ENCODE measurements around the gene CHCHD6. TPM values are rescaled to one million over a fixed set of nuclear protein-coding genes. Genes with fewer than 3 reads are reported as not detected.

CHCHD6 gene
- total and polyA plus RNA-seq, 2 of the 4 experiments (the other 2 are of a cell fraction): 18.8 to 28.9 TPM

- Histone ChIP-seq H3K56ac (ENCODE audit: extremely low read depth, insufficient read depth, low read length) (no peak overlapping the region), H4K5ac (ENCODE audit: low read depth, low read length) (no peak overlapping the region), H3K27me3 (ENCODE audit: control insufficient read depth, insufficient read depth, low read length) (no peaks in the 10 kb centered on the region), H2AFZ (replicated peaks; ENCODE audit: low read length, poor library complexity) (no peak overlapping the region), H3K14ac (replicated peaks; ENCODE audit: low read depth, low read length) (no peak overlapping the region), H2BK5ac (ENCODE audit: low read depth, low read length, poor library complexity, severe bottlenecking) (no peak overlapping the region), H3K9ac (ENCODE audit: low read depth, low read length) (no peak overlapping the region), H3K79me1 (ENCODE audit: low read depth in 1 of 2, low read length in 2 of 2) (no peaks in the 10 kb centered on the region), H3K9me3 (ENCODE audit: control insufficient read depth, insufficient read depth, low read length) (no peaks in the 10 kb centered on the region), H3K9me1 (ENCODE audit: insufficient read depth, low read length) (no peaks in the 10 kb centered on the region), H4K8ac (ENCODE audit: low read depth in 2 of 2, low read length in 2 of 2) (no peak overlapping the region), H3K36me3 (ENCODE audit: control insufficient read depth, insufficient read depth, low read length) (no peaks in the 10 kb centered on the region), H3K27ac (ENCODE audit: insufficient read depth, low read length) (no peak overlapping the region), H3K4me3 (ENCODE audit: insufficient read depth, low read depth, low read length) (no peak overlapping the region), H4K20me1 (ENCODE audit: insufficient read depth, low read length) (no peaks in the 10 kb centered on the region; the same call in 1 of the 2 replicates), H4K91ac (ENCODE audit: insufficient read depth, low read depth, low read length) (no peak overlapping the region), H2AK5ac (ENCODE audit: low read depth, low read length) (no peak overlapping the region), H3K23ac (ENCODE audit: low read depth, low read length) (no peak overlapping the region), H3K4ac (ENCODE audit: low read depth, low read length) (no peak overlapping the region), H3K4me1 (ENCODE audit: control insufficient read depth, insufficient read depth, low read length) (peaks cover 5% of the 10 kb centered on the region), H2BK120ac (ENCODE audit: low read depth, low read length) (no peak overlapping the region), H3K18ac (ENCODE audit: low read depth, low read length) (no peak overlapping the region), H2BK15ac (ENCODE audit: low read depth, low read length) (no peak overlapping the region), H2AK9ac (replicated peaks; ENCODE audit: low read depth, low read length, poor library complexity) (no peak overlapping the region), H2BK20ac (ENCODE audit: low read depth, low read length) (no peak overlapping the region), H3K4me2 (ENCODE audit: low read depth, low read length) (no peak overlapping the region)
- intact Hi-C loops (cut with micrococcal nuclease) (no loop called here), dilution Hi-C loops (cut with HindIII; ENCODE audit: low sequenced_read_pairs, unreplicated experiment) (no loop called here), in situ Hi-C loops (cut with MboI; ENCODE audit: low sequenced_read_pairs) (no loop called here)
- WGBS, 2 experiments (ENCODE audit: extremely low coverage in 2 of 2, insufficient read length in 1 of 2): no CpG with 5 or more reads among the region's 3 CpGs
- no peak for ATAC-seq (ENCODE audit: low read depth)
- no peak for TF ChIP-seq NFE2L2 (IDR thresholded peaks at IDR 0.05; ENCODE audit: low read depth, low read length)
- TF ChIP-seq, protein P1, sequence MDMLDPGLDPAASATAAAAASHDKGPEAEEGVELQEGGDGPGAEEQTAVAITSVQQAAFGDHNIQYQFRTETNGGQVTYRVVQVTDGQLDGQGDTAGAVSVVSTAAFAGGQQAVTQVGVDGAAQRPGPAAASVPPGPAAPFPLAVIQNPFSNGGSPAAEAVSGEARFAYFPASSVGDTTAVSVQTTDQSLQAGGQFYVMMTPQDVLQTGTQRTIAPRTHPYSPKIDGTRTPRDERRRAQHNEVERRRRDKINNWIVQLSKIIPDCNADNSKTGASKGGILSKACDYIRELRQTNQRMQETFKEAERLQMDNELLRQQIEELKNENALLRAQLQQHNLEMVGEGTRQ (IDR thresholded peaks at IDR 0.05; ENCODE audit: low read depth, low read length): no peak
- ChIA-PET CTCF (no interaction called here), POLR2A (ENCODE audit: unreplicated experiment) (no interaction called here)
- DNase-seq: no peak
- no TSS peak for BruUV-seq (replicated peaks)
Observed at GRCh38 chr3:126878664-126879063, 174.6 kb downstream of the CHCHD6 start.

All from IMR-90 (cell line).